HL-60 (cell line): ENCODE results near the gene ELN.

Experiments
- CTCF ChIP-seq: IDR thresholded peaks from one replicate; pipeline ENCODE4 v1.5.1; 2011; ENCODE audit warnings: low read length, control low read depth, inconsistent platforms; ENCODE audit not compliant: insufficient read depth
- POLR2AphosphoS5 ChIP-seq: IDR thresholded peaks from 2 replicates; pipeline ENCODE4 v1.6.1; 2012; ENCODE audit warnings: low read depth
- SPI1 ChIP-seq: IDR thresholded peaks from 2 replicates; pipeline ENCODE4 v1.6.1; 2012; ENCODE audit warnings: low read depth, mild to moderate bottlenecking, borderline replicate concordance
- TF ChIP-seq, protein P1 (sequence below): IDR thresholded peaks from 2 replicates; pipeline ENCODE4 v1.6.1; 2012; ENCODE audit warnings: low read depth; ENCODE audit not compliant: insufficient replicate concordance

- TF ChIP-seq CTCF: no peak
- no peak for TF ChIP-seq POLR2AphosphoS5
- no peak for TF ChIP-seq SPI1
- TF ChIP-seq, protein P1, sequence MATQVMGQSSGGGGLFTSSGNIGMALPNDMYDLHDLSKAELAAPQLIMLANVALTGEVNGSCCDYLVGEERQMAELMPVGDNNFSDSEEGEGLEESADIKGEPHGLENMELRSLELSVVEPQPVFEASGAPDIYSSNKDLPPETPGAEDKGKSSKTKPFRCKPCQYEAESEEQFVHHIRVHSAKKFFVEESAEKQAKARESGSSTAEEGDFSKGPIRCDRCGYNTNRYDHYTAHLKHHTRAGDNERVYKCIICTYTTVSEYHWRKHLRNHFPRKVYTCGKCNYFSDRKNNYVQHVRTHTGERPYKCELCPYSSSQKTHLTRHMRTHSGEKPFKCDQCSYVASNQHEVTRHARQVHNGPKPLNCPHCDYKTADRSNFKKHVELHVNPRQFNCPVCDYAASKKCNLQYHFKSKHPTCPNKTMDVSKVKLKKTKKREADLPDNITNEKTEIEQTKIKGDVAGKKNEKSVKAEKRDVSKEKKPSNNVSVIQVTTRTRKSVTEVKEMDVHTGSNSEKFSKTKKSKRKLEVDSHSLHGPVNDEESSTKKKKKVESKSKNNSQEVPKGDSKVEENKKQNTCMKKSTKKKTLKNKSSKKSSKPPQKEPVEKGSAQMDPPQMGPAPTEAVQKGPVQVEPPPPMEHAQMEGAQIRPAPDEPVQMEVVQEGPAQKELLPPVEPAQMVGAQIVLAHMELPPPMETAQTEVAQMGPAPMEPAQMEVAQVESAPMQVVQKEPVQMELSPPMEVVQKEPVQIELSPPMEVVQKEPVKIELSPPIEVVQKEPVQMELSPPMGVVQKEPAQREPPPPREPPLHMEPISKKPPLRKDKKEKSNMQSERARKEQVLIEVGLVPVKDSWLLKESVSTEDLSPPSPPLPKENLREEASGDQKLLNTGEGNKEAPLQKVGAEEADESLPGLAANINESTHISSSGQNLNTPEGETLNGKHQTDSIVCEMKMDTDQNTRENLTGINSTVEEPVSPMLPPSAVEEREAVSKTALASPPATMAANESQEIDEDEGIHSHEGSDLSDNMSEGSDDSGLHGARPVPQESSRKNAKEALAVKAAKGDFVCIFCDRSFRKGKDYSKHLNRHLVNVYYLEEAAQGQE: no peak
These were observed 4.2 kb downstream of the ELN start for GRCh38 chr7:74032191-74032490.
